Stimulated activated CD4-positive, alpha-beta T cell treated with anti-CD3 and anti-CD28 coated beads, Interleukin-12 subunit alpha, Interleukin-12 subunit beta, amount 100 ng/mL, for 4 hours (primary cell): ENCODE measurements around the gene KCNQ1.

Experiments
- DNase-seq: peaks from one replicate; pipeline ENCODE4 v3.0.0-alpha.2; 2020

Gene KCNQ1

DNA sequence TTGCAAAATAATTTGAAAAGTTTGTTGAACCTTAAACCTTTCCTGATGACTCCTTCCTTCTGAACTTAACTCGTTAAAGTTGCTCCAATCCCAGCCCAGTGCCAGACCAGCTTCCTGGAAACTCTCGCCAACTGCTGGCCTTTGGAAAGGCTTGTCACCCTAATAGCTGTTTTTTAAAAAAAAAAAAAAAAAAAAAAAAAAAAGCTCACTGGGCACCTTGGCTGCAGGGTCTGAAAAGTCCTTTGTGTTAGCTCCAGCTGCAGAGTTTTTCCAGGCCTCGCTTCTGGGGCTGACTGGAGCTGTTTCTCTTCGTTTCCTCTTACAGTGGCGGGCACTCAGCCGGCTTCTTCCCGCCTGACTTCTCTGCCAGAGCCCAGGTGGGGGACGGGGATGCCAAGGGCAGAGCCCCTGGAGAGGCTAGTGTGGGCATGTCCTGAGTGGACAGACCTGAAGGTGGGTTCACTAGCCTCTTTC, 229.9 kb downstream of the KCNQ1 start:
- DNase-seq, result no peak

DNA sequence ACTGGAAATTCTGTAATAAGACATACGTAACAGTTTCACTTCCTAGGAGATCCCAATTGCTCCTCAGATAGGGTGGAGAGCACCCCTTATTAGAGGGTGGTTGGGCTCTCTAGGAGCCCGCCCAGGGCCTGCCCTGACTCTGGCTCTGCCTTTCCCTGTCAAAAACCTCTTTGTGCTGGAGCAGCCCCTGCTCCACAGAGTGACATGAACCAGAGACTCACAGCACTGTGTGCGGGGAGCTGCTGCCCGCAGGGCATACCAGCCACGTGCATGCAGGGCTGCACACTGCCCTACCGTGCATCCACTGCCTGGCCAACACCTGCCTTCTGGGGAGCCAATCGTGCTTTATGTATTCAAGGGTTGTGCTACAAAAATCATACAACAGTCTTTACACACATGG, 230.7 kb downstream of the KCNQ1 start:
- DNase-seq, result no peak

DNA sequence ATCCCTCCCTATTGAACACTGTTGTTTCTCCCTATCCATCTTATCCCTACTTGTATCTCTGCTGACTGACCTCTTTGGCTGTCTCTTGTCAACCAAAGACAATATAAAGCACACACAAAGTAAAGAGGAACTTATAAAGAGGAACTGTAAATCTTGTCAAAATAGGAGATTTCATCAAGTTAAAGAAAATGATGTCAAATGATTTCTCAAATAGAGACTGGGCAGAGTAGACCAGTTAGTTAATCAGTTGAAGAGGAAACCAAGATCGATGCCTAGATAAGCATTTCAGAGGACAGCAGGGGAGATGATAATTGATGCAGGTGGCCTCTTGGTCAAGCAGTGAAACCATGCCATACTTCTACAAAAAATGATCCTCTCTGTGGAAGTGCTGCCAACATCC, 232.3 kb downstream of the KCNQ1 start:
- DNase-seq, result no peak

DNA sequence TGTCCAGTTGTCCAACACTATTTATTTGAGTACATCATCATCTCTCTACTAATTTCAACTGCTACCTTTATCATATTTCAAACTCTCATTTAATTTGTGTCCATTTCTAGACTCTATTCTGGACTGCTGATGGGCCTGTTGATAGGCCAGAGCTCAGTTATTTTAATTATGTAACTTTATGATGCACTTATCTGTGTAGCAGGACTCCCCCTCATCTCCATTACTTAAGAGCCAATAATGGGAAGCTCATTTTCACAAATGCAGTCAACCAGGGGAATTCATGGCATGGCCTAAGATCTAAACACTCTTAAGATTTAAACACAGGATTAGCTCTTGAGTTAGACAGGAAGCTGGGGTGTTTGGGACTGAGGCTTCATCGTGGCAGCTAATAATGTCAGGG, 233.6 kb downstream of the KCNQ1 start:
- DNase-seq, result no peak

DNA sequence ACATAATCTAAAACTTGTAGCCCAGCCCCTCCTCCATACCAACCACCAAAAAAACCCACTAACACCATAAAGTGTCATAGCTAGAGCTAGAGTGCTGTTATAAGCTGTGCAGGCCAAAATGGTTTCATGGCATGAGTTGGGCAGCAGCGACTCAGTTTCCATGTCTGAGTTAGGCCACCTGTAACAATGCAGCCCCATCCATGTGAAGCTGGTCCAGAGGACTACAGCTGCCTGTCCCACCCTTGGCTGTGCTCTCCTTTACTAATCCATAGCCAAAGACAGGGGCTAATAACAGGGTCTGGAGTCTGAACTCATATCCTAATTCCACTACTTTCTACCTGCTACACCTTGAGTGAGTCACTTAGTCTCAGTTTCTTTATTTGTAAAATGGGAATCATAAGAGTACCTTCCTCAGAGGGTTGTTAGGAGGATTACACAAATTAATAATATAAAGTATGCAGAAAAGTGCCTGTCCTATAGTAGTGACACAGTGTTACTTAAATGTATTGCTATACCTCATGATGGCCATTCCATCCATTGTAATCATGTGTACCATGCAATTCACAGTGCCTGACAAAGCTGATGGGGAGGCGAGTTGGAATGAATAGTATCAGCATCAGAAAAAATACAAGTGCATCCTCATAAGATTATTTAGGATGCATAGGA, 234.3 kb downstream of the KCNQ1 start:
- no peak for DNase-seq

DNA sequence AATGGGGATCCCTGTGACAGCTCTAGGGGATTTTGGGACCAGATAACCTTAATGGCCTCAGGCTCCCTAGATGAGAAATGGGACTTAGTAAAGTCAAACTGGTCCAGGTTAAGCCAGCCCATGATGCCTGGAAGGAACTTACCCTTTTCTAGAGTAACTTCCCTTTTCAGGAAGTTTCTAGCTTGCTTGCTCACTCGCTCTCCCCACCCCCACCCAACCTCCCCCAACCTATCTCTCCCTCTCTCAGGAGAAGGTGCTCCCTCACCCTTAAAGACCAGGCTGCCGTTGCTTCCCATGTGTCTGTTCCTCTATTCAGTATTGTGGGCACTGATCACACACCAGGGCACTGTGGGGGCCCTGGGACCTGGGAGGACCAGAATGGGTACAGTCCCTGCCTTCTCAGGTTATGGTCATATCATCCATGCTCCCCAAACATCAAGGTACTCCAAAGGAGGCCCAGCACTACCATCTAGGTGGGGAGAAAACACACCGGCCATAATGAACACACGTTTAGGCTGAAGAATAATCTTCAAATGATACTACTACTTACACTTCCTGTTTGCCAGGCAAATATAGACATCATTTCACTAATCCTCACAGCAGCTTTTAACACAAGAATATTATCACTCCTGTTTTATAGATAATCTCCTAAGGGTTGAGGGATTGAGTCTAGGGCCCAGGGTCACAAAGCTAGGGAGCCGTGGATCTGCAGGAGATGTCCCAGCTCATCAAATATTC, 236.8 kb downstream of the KCNQ1 start:
- DNase-seq, result no peak

DNA sequence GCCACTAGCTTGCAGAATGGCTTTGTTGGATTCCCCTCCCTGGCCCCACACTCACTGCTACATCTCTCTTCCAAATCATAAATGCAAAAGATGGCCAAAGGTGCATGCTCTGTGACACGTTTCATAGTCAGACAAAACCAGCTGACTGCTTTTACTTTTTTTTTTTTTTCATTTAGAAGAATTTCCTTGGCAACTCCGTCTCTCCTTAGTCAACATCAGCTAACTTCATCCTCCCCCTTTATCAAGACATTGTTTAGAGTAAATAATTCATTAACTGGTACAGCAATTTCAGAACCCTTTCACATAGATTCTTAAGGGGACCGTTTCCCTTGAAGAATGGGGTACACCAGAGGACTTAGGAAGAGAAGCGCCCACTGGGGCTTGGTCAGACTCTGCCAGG, 239.0 kb downstream of the KCNQ1 start:
- no peak for DNase-seq

DNA sequence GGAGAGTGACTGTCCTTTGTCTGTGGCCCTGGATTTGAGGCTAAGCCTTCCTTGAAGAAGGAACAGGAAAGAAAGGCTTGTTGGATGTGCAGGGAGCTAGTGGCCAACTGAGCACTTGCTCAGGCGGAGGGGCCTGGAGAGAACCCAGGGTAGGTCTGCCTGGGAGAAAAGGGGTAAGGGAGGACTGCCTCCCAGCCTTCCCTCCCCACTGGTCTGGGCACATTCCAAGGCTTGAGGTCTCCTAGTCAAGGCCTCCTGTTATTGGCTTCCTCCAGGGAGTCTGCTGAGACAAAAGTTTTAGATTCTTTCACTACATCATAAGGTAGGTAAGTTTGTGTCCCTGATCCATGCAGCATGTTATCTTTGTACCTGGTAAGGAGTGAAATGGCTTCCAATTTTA, 239.8 kb downstream of the KCNQ1 start:
- no peak for DNase-seq

DNA sequence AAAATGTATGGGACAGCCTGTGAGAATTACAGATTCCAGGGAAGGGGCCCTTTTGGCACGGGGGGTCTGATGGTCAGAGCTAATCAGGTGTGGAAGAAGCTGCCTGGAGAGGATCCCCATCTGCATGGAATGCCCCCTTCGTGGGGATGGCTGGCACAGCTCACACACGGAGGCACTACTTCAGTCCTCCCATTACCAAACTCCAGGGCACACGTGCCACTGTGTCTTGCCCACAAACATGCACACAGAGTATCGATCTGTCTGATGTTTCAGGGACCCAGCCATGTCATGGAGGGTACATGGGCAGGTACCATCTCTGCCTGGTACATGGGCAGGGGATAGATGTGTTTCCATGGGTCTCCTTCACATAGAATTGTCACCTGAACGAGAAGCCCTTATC, 240.2 kb downstream of the KCNQ1 start:
- no peak for DNase-seq

DNA sequence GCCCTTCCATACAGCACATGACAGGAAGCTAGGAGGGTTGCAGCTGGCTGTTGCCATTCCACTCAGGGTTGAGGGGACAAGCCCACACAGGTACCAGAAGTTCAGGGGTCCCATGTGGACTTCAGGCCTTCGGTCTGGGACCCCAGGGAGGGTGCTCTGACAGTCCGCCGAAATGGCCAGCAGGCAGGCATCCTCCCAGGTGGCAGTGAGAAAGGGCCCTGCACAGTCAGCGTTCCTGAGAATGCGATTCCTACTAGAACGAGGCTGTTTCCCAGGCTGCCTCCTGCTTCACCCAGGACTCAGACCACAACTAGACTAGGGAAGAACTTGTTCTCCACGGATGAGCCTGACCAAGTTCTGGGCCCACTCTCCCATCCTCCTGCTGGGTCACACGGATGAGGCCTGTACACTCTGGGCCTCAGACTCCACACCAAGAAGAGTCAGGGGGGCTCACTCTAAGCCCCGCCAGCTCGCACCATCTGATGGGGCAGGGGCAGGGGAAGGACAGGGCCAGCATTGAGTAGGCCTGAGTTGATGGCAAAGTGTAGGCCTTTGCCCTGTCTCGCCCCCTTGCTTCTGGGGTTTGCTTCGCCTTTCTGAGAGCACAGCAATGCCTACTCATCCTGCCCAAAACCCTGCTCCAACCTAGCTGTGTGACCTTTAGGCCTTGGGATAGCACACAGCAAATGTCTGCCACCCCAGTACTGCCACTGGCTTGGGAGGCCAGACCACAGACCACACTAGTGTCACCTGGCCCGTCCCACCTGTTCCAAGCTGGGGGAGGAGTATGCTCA, 241.0 kb downstream of the KCNQ1 start:
- DNase-seq, result no peak

DNA sequence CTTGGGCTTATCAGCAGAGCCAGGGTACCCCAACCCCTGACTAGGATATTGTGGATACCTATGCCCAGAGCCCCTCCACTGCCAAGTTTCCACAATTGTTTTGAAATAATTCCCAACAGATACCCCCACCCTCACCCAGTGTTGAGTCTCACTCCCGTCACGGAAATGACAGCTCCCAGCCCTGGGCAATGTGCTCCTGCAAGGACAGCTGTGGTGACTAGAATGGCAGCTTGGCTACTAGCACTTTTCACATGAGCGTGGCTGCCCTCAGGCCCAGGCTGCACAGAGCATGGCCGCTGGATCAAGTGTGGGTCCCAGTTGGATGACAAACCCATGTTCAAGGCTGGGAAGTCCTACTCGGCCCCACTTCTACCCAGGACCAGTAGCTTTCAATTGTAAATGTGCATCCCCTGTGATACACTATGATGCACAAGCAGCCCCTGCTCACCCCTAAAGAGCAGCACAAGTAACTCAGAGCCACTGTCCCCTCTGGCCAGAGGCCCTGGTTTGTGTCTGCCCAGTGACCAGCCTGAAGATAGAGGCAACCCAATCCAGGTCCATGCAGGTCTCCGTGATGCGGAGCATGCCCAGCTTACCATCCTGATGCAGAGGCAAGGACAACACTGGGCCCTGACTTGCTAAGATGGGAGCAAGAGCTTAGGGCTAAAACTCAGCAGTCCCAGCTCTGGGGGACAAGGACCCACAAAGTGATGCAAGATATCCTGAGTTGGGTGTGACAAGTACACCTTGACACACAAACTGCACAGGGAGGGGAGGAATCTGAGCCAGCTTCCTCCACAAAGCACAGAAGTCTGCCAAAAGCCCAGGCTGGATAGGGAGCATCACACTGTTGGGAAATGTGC, 241.8 kb downstream of the KCNQ1 start:
- no peak for DNase-seq

DNA sequence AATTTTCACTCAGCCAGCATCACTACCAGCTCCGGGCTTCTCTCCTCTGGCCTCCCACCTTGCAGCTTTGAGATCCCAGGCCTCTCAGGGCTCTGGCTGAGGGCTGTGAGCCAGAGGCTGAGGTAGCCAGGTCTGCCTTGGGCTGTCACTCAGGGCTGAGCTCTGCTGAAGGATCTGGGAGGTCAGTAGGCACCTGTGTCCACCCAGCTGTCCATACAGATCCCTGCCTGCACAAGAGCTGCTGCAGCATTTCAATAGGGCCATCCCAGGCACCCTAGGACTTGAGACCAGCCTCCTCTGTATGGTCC, 242.4 kb downstream of the KCNQ1 start:
- no peak for DNase-seq

DNA sequence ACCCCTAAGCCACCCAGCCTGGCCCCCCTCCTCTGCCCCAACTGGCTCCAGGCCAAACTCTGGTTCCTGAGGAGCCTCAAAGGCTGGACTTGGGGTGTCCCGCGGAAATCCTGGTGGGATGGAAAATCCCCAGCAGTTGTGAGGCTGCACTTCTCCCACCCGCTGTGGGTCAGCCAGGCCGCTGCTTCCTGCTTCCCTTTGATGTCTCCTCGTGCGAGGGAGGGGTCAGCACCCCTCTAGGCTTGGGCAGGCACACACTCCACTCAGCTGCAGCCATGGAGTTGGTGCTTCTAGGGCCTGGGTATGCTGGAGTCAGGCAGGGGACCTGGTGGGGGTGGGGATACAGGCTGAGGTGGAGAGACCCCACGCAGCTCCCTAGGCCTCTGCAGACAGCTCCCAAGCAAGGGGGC, 243.0 kb downstream of the KCNQ1 start:
- no peak for DNase-seq

DNA sequence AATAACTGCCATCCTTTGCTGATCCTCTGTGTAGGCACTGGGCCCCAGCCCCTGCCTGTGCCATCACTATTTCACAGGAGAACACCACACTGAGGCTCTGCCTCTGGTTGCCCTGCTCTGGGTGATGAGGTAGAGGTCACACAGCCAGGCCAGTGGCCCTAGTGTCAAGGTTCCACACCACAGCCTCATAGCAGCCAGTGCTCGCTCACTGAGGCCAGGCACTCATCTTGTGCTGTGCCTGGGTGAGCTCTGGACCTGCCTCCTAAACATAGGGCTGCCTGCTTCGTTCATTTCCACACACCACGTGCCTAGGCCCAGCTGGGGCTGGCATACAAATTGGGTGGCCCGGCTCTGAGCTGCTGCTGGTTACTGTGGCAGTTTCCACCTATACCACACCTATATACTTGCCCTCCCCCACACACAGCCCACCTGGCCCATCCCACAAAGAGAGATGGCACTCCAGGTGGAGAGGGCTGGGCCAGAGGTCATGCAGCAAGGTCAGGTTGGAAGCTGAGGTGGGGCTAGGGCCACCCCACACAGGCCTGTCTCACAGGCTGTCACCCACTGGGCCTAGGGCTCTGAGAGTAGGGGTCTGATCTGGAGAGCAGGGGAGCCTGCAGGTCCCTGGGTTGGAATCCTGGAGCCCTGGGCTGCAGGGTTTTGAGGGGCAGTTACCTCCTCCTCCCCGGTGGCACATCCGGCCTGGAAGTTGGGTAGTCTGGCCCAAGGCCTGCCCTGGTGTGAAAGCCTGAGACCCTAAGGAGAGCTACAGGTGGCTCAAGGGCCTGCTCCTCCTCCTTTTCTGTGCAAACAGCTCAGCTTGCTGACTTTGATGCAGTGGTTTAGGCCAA, 243.8 kb downstream of the KCNQ1 start:
- no peak for DNase-seq

DNA sequence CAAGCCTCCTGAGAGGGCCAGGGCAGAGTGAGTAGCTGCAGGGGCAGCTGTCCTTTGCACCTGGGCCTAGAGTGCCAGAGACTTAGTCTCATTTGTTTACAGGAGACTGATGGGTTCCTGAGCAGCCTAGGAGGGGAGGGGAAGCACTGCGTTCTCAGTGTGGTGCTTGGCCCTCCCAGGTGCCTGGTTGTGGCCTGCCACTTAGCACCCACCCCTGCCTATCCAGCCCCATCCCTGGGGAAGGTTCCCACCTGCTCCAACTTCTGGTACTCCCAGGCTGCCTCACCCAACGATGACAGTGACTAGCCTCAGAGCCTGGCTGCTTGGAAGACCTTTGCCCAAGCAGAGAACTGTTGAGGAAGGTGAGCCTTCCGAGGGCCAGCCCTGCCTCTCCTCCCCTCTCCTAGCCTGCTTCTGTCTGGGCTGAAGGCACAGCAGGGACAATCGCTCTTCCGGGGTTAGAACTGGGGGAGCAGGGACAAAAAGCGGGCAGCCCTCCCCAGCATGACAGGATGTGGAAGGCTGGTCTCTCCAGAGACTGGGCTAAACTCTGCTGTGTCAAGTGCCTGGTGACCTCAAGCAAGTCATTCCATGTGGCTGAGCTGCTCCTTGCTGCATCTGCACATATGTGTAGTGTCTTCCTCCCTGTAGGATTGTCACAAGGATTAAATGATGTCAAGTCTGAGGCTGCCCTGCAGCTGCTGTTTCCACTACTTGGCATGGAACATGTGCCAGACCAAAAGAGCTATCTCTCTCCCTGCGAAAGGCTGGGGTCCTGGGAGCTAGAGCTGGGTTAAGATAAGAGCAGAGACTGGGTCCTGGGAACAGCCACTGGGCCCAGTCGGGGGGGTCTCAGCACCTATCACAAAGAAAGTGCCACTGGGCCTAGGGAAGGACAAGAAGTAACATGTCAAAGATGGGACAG, 245.1 kb downstream of the KCNQ1 start:
- DNase-seq, result no peak

DNA sequence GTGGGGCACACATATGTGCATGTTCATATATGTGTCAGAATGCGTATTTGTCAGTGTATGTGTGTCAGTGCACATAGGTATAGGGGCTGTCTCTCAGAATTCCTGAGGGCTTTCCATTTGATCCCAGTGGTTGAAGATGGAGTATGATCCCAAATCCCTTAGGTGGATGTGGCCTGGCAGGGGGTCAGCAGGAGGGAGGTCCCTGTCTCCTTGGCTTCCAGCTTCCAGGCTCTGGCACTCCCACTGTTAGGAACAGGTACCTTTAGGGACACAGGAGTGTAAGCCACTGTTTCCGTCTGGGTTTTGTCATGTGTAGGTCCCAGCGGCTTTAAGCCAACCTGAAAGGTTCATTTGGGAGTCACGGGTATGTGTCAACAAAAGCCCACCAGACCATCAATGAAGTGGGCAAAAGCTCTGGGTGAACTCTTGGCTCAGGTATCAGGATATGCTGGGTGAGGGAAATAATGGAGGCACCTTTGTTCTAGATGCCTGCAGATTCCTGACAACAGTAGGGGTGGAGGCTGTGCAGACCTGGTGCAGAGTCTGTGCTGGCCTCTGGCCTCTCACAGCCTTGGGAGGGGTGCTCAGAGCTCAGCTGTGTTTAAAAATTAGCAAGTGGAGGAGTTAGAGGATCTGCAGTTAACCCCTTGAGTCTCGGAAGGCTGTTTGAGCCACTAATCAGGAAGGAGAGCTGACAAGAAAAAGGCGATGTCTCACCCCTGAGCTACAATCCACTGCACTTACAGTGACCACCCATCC, 246.0 kb downstream of the KCNQ1 start:
- no peak for DNase-seq

DNA sequence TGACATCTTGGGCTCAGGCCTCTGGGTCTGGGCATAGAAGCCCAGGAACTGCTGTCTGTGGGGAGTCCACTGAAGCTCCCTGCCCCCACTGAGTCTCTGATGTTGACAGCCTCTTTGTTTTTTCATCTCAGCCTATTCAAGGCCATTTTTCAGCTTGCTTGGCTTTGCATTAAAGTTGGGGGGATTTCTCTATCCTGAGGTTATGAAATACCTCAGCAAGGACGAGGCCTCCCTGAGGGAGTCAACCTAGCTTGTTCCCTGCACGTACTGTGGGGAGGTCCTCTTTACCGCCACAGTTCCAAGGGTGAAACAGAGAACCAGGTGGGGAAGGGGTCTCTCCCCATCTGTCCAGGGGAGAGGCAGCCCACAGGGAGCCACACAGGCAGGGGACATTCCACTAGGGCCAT, 246.6 kb downstream of the KCNQ1 start:
- no peak for DNase-seq

DNA sequence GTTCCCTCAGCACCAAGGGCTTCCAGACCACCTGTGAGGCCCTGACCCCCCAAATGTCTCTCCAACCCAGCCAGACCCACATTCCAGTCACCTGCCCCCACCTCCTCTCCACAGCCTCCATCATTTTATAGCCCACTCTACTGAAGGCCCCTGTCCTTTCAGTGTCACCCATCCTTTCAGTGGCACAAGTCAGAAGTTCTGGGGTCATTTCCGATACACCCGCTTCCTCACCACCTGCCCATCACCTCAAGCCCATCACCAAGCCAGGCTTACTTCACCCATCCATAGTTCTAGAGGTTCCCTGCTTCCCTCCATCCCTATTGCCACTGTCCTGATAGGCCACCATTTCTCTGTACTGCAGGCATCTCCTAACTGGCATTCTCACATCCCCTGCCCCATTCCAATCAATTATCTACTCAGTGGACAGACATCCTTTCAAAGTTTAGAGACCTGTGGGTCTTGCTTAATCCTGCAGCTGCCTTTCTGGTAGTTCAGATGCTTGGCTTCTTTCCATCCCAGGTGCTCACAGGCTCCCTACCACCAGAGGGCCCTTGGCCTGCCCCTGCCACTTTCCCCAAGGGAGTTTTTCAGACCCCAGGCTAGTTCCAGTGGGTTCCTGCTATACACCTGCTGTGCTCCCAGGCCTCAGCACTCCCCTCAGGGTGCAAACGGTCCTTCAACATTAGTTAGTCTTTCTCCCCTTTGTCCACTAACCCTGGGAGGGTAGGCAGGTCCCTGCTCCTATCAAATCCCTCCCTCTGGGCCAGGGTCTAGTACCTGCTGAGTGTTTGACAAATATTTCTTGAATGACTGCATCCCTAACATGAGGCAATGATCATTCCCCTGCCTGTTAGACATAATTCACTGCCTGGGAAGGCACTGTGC, 247.4 kb downstream of the KCNQ1 start:
- DNase-seq, result no peak
